GM12865 (cell line): ENCODE data around the gene PPP1R12C.

Source experiments
- DNase-seq: peaks from one replicate; pipeline ENCODE4 v3.0.0; 2010; ENCODE audit warnings: low read depth
- H3K4me3 ChIP-seq: 2 replicates; pipeline ENCODE4 v1.5.1; 2011; ENCODE audit warnings: mild to moderate bottlenecking, low read depth, low read length, control low read depth
- CTCF ChIP-seq: IDR thresholded peaks from 2 replicates; pipeline ENCODE4 v1.5.1; 2011; ENCODE audit warnings: low read length, control low read depth, low read depth, inconsistent platforms; ENCODE audit not compliant: insufficient read depth; ENCODE audit errors: missing control alignments

Gene PPP1R12C

GRCh38 chr19:55153652-55154264 lies 36.3 kb upstream of the PPP1R12C start:
- H3K4me3 ChIP-seq = no peak overlapping the region
- DNase-seq = no peak
- no peak for TF ChIP-seq CTCF

GRCh38 chr19:55152017-55152416 lies 34.6 kb upstream of the PPP1R12C start:
- TF ChIP-seq CTCF = no peak
- DNase-seq = no peak

GRCh38 chr19:55149078-55150003 lies 31.9 kb upstream of the PPP1R12C start, which contains the start of gene TNNT1:
Gene TNNT1 (minus strand): TSS chr19:55149206. CDS start chr19:55147157, 2,049 bp downstream.
- no peak for DNase-seq
- H3K4me3 ChIP-seq = no peak within 1 kb of the TSS
- TF ChIP-seq CTCF = no peak

More at GRCh38 chr19:55152017-55152416, 34.6 kb upstream of the PPP1R12C start:
- H3K4me3 ChIP-seq = no peak overlapping the region

- no peak overlapping the region for H3K4me3 ChIP-seq
- no peak for DNase-seq
- TF ChIP-seq CTCF = no peak
These were observed 30.3 kb upstream of the PPP1R12C start for GRCh38 chr19:55147545-55148251.

- no peak overlapping the region for H3K4me3 ChIP-seq
- no peak for TF ChIP-seq CTCF
- no peak for DNase-seq
These were observed 29.4 kb upstream of the PPP1R12C start for GRCh38 chr19:55146705-55147273.

- no peak overlapping the region for H3K4me3 ChIP-seq
- DNase-seq = no peak
- TF ChIP-seq CTCF = peak; percentile 52
These were observed 28.8 kb upstream of the PPP1R12C start for GRCh38 chr19:55146078-55146704.
